ENCODE data around the gene MYO1D. TPM values are rescaled to one million over a fixed set of nuclear protein-coding genes. Genes with fewer than 3 reads are reported as not detected.
A peak's percentile ranks its signal among the peaks of the same experiment; 100 is the strongest.

MYO1D gene
- total RNA-seq, 2 experiments from 2014 or later: 8.4 to 12.2 TPM

- Mint-ChIP-seq H3K27ac (peak overlapping the region; percentile 82), H3K4me1 (peaks cover 71% of the 10 kb centered on the region), H3K36me3 (peaks cover 2% of the 10 kb centered on the region), H3K4me3 (peak overlapping the region; percentile 72), H3K9me3 (ENCODE audit: low read depth) (no peaks in the 10 kb centered on the region), H3K27me3 (no peaks in the 10 kb centered on the region)
- DNase-seq (peak; percentile 68), ATAC-seq (peak; percentile 12)
- CTCF ChIA-PET: interaction anchor here (1.0 to 2.1 kb wide), 4 partner anchors 22 to 75 kb away, joined by 3 to 8 read pairs (median 5); partner anchors contain the start of gene PSMD11
These were observed 357.5 kb downstream of the MYO1D start for GRCh38 chr17:32519228-32520103.

GRCh38 chr17:32518646-32519227 is 358.2 kb downstream of the MYO1D start:
- Mint-ChIP-seq H3K27ac (peak overlapping the region; percentile 7), H3K4me1 (peaks cover 65% of the 10 kb centered on the region), H3K4me3 (no peak overlapping the region), H3K9me3 (ENCODE audit: low read depth) (no peaks in the 10 kb centered on the region), H3K27me3 (no peaks in the 10 kb centered on the region), H3K36me3 (peaks cover 2% of the 10 kb centered on the region)
- ATAC-seq (no peak), DNase-seq (no peak)
- CTCF ChIA-PET: interaction anchor here (1.3 to 2.1 kb wide), 6 partner anchors 23 to 75 kb away, joined by 3 to 8 read pairs (median 6); partner anchors contain the start of genes CDK5R1 and PSMD11

GRCh38 chr17:32517982-32518381 is 358.9 kb downstream of the MYO1D start:
- no peaks in the 10 kb centered on the region for H3K9me3 Mint-ChIP-seq (ENCODE audit: low read depth)
- no peak for DNase-seq
- CTCF ChIA-PET: interaction anchor here (1.1 to 2.1 kb wide), 7 partner anchors 9 to 54 kb away, joined by 3 to 8 read pairs (median 4); partner anchors contain the start of gene CDK5R1
- H3K27ac Mint-ChIP-seq: no peak overlapping the region
- no peak overlapping the region for H3K4me3 Mint-ChIP-seq
- no peak for ATAC-seq
- peaks cover 59% of the 10 kb centered on the region for H3K4me1 Mint-ChIP-seq
- H3K27me3 Mint-ChIP-seq: no peaks in the 10 kb centered on the region
- H3K36me3 Mint-ChIP-seq: peaks cover 2% of the 10 kb centered on the region

- Mint-ChIP-seq H3K36me3 (no peaks in the 10 kb centered on the region), H3K9me3 (ENCODE audit: low read depth) (no peaks in the 10 kb centered on the region), H3K4me1 (peaks cover 50% of the 10 kb centered on the region), H3K4me3 (peak overlapping the region; percentile 41), H3K27ac (peak overlapping the region; percentile 70), H3K27me3 (no peaks in the 10 kb centered on the region)
- CTCF ChIA-PET: interaction anchor here (0.6 to 1.9 kb wide), 8 partner anchors 10 to 55 kb away, joined by 3 to 8 read pairs (median 4); partner anchors contain the start of gene CDK5R1
- DNase-seq (peak; percentile 56), ATAC-seq (peak; percentile 41)
These were observed 359.8 kb downstream of the MYO1D start for GRCh38 chr17:32516940-32517701.

- Mint-ChIP-seq H3K27ac (no peak overlapping the region), H3K4me3 (no peak overlapping the region), H3K4me1 (peaks cover 49% of the 10 kb centered on the region), H3K36me3 (no peaks in the 10 kb centered on the region), H3K27me3 (no peaks in the 10 kb centered on the region), H3K9me3 (ENCODE audit: low read depth) (no peaks in the 10 kb centered on the region)
- CTCF ChIA-PET: interaction anchor here (1.5 kb wide), 1 partner anchor 11 kb away, joined by 4 read pairs; no protein-coding TSS in a partner anchor
- ATAC-seq (no peak), DNase-seq (no peak)
These were observed 360.5 kb downstream of the MYO1D start for GRCh38 chr17:32516450-32516849.

GRCh38 chr17:32515677-32516383 is 361.1 kb downstream of the MYO1D start:
- Mint-ChIP-seq H3K27ac (no peak overlapping the region), H3K36me3 (no peaks in the 10 kb centered on the region), H3K4me3 (no peak overlapping the region), H3K4me1 (peaks cover 44% of the 10 kb centered on the region), H3K9me3 (ENCODE audit: low read depth) (no peaks in the 10 kb centered on the region), H3K27me3 (peaks cover 2% of the 10 kb centered on the region)
- CTCF ChIA-PET: no interaction called here
- DNase-seq (no peak), ATAC-seq (no peak)

- H3K4me1 Mint-ChIP-seq: peaks cover 34% of the 10 kb centered on the region
These were observed 362.3 kb downstream of the MYO1D start for GRCh38 chr17:32514606-32515005.

GRCh38 chr17:32513579-32513978 is 363.3 kb downstream of the MYO1D start:
- CTCF ChIA-PET: interaction anchor here (1.3 kb wide), 1 partner anchor 40 kb away, joined by 4 read pairs; no protein-coding TSS in a partner anchor
- H3K4me1 Mint-ChIP-seq: peaks cover 29% of the 10 kb centered on the region

More at GRCh38 chr17:32514606-32515005, 362.3 kb downstream of the MYO1D start:
- no peak for ATAC-seq
- DNase-seq: no peak
- no peaks in the 10 kb centered on the region for H3K36me3 Mint-ChIP-seq
- no peak overlapping the region for H3K4me3 Mint-ChIP-seq
- peaks cover 2% of the 10 kb centered on the region for H3K27me3 Mint-ChIP-seq
- H3K9me3 Mint-ChIP-seq (ENCODE audit: low read depth): no peaks in the 10 kb centered on the region
- CTCF ChIA-PET: no interaction called here
- no peak overlapping the region for H3K27ac Mint-ChIP-seq

GRCh38 chr17:32512328-32512727 is 364.6 kb downstream of the MYO1D start:
- no peaks in the 10 kb centered on the region for H3K9me3 Mint-ChIP-seq (ENCODE audit: low read depth)
- no peaks in the 10 kb centered on the region for H3K36me3 Mint-ChIP-seq
- H3K4me3 Mint-ChIP-seq: no peak overlapping the region
- CTCF ChIA-PET: interaction anchor here (1.0 to 1.3 kb wide), 2 partner anchors 12 to 41 kb away, joined by 4 read pairs; no protein-coding TSS in a partner anchor
- H3K27me3 Mint-ChIP-seq: peaks cover 2% of the 10 kb centered on the region
- H3K4me1 Mint-ChIP-seq: peaks cover 19% of the 10 kb centered on the region
- no peak for ATAC-seq
- no peak overlapping the region for H3K27ac Mint-ChIP-seq
- DNase-seq: no peak

More at GRCh38 chr17:32513579-32513978, 363.3 kb downstream of the MYO1D start:
- ATAC-seq (no peak), DNase-seq (no peak)
- no peak overlapping the region for H3K4me3 Mint-ChIP-seq
- H3K27me3 Mint-ChIP-seq: peaks cover 2% of the 10 kb centered on the region
- no peak overlapping the region for H3K27ac Mint-ChIP-seq
- no peaks in the 10 kb centered on the region for H3K9me3 Mint-ChIP-seq (ENCODE audit: low read depth)
- no peaks in the 10 kb centered on the region for H3K36me3 Mint-ChIP-seq

- Mint-ChIP-seq H3K4me1 (peaks cover 5% of the 10 kb centered on the region), H3K27me3 (peaks cover 2% of the 10 kb centered on the region), H3K27ac (no peak overlapping the region), H3K9me3 (ENCODE audit: low read depth) (no peaks in the 10 kb centered on the region), H3K4me3 (no peak overlapping the region), H3K36me3 (no peaks in the 10 kb centered on the region)
- CTCF ChIA-PET: interaction anchor here (1.0 kb wide), 1 partner anchor 21 kb away, joined by 4 read pairs; no protein-coding TSS in a partner anchor
- no peak for DNase-seq
- ATAC-seq: no peak
These were observed 366.5 kb downstream of the MYO1D start for GRCh38 chr17:32510466-32510865.

- peaks cover 2% of the 10 kb centered on the region for H3K27me3 Mint-ChIP-seq
- peaks cover 17% of the 10 kb centered on the region for H3K4me1 Mint-ChIP-seq
- H3K27ac Mint-ChIP-seq: no peak overlapping the region
These were observed 368.0 kb downstream of the MYO1D start for GRCh38 chr17:32508926-32509325.

More at GRCh38 chr17:32508926-32509325, 368.0 kb downstream of the MYO1D start:
- H3K4me3 Mint-ChIP-seq: no peak overlapping the region
- H3K9me3 Mint-ChIP-seq (ENCODE audit: low read depth): no peaks in the 10 kb centered on the region
- H3K36me3 Mint-ChIP-seq: no peaks in the 10 kb centered on the region
- DNase-seq: no peak
- no peak for ATAC-seq
- CTCF ChIA-PET: interaction anchor here (1.5 kb wide), 1 partner anchor 18 kb away, joined by 4 read pairs; no protein-coding TSS in a partner anchor
